OCI-LY1 (cell line): Measurements from ENCODE around the gene FAM184A.

Experiments
- H2AFZ ChIP-seq: fragments of 200-600 bp; sonication (generic), shearing (Covaris generic); 2 replicates; pipeline ENCODE4 v1.6.0; 2014; ENCODE audit warnings: antibody characterized with exemption, mild to moderate bottlenecking, low read length
- H3F3A ChIP-seq: fragments of 200-600 bp; sonication (generic), shearing (Covaris generic); 2 replicates; pipeline ENCODE4 v1.6.0; 2014; ENCODE audit warnings: mild to moderate bottlenecking, antibody characterized with exemption, low read length, moderate library complexity; ENCODE audit not compliant: insufficient read depth
- H3K27ac ChIP-seq: fragments of 200-600 bp; sonication (generic); 2 replicates; pipeline ENCODE4 v1.5.1; 2014; ENCODE audit warnings: low read length, mixed run types, mild to moderate bottlenecking, low read depth; ENCODE audit not compliant: poor library complexity, severe bottlenecking
- H3K27me3 ChIP-seq: fragments of 200-600 bp; sonication (generic); 2 replicates; pipeline ENCODE4 v1.6.0; 2014; ENCODE audit warnings: antibody characterized with exemption, mild to moderate bottlenecking, low read length, moderate library complexity; ENCODE audit not compliant: insufficient read depth
- H3K36me3 ChIP-seq: fragments of 200-600 bp; sonication (generic); 2 replicates; pipeline ENCODE4 v1.6.1; 2014; ENCODE audit warnings: mild to moderate bottlenecking, antibody characterized with exemption, low read length, moderate library complexity, mixed read lengths; ENCODE audit not compliant: insufficient read depth
- H3K4me1 ChIP-seq: fragments of 200-600 bp; sonication (generic); 2 replicates; pipeline ENCODE4 v1.5.1; 2014; ENCODE audit warnings: mild to moderate bottlenecking, low read length, moderate library complexity; ENCODE audit not compliant: insufficient read depth, severe bottlenecking
- H3K4me2 ChIP-seq: fragments of 200-600 bp; sonication (generic), shearing (Covaris generic); 2 replicates; pipeline ENCODE4 v1.6.1; 2014; ENCODE audit warnings: low read length
- H3K4me3 ChIP-seq: fragments of 200-600 bp; sonication (generic); 2 replicates; pipeline ENCODE4 v1.5.1; 2014; ENCODE audit warnings: low read length, low read depth, mild to moderate bottlenecking, mixed read lengths; ENCODE audit not compliant: poor library complexity, severe bottlenecking
- H3K79me2 ChIP-seq: fragments of 200-600 bp; shearing (Covaris generic); 2 replicates; pipeline ENCODE4 v1.6.1; 2016; ENCODE audit warnings: mixed run types, low read length, mixed read lengths; ENCODE audit not compliant: insufficient read depth
- H3K9ac ChIP-seq: fragments of 200-600 bp; sonication (generic), shearing (Covaris generic); 2 replicates; pipeline ENCODE4 v1.6.1; 2014; ENCODE audit warnings: mild to moderate bottlenecking, low read length, mixed read lengths
- H3K9me2 ChIP-seq: fragments of 200-600 bp; sonication (generic), shearing (Covaris generic); 2 replicates; pipeline ENCODE4 v1.6.1; 2014; ENCODE audit warnings: low read depth, mild to moderate bottlenecking, low read length, mixed read lengths
- H3K9me3 ChIP-seq: fragments of 200-600 bp; shearing (Covaris generic); 2 replicates; pipeline ENCODE4 v1.6.1; 2014; ENCODE audit warnings: low read length, mixed read lengths
- H4K20me1 ChIP-seq: fragments of 200-600 bp; sonication (generic), shearing (Covaris generic); 2 replicates; pipeline ENCODE4 v1.6.0; 2016; ENCODE audit warnings: mild to moderate bottlenecking, low read length; ENCODE audit not compliant: insufficient read depth
- CTCF ChIP-seq: fragments of 200-600 bp; sonication (generic), shearing (Covaris generic); IDR thresholded peaks from 2 replicates; pipeline ENCODE4 v1.5.1; 2017; ENCODE audit warnings: mild to moderate bottlenecking, antibody characterized with exemption, low read length, moderate library complexity, mixed read lengths
- EZH2 ChIP-seq: fragments of 200-600 bp; sonication (generic), shearing (Covaris generic); IDR thresholded peaks from 2 replicates; pipeline ENCODE4 v1.8.0; 2017; ENCODE audit warnings: borderline replicate concordance, mixed run types, mild to moderate bottlenecking, antibody characterized with exemption, low read length, moderate library complexity, mixed read lengths

FAM184A gene

GRCh38 chr6:118984342-118984741 lies 94.1 kb downstream of the FAM184A start:
- Histone ChIP-seq H3K4me1 (no peaks in the 10 kb centered on the region), H3K4me2 (no peak overlapping the region), H3K79me2 (no peaks in the 10 kb centered on the region), H3K36me3 (no peaks in the 10 kb centered on the region), H3K9ac (no peak overlapping the region), H3K9me2 (no peaks in the 10 kb centered on the region), H3F3A (no peaks in the 10 kb centered on the region; the same call in 1 of the 2 replicates), H3K27ac (no peak overlapping the region), H3K4me3 (no peak overlapping the region), H3K27me3 (no peaks in the 10 kb centered on the region), H4K20me1 (no peaks in the 10 kb centered on the region), H3K9me3 (no peaks in the 10 kb centered on the region), H2AFZ (no peak overlapping the region)
- TF ChIP-seq EZH2 (no peak), CTCF (no peak)

GRCh38 chr6:118982575-118982911 lies 95.9 kb downstream of the FAM184A start:
- no peaks in the 10 kb centered on the region for H3K9me3 ChIP-seq
- no peaks in the 10 kb centered on the region for H3K4me1 ChIP-seq
- H3K36me3 ChIP-seq, result no peaks in the 10 kb centered on the region
- no peaks in the 10 kb centered on the region for H3K9me2 ChIP-seq
- no peak overlapping the region for H3K9ac ChIP-seq
- H3K27me3 ChIP-seq, result no peaks in the 10 kb centered on the region
- TF ChIP-seq EZH2, result no peak
- TF ChIP-seq CTCF, result no peak
- H3K4me2 ChIP-seq, result no peak overlapping the region
- no peak overlapping the region for H2AFZ ChIP-seq
- H4K20me1 ChIP-seq, result no peaks in the 10 kb centered on the region
- H3K4me3 ChIP-seq, result no peak overlapping the region
- no peaks in the 10 kb centered on the region; the same call in 1 of the 2 replicates for H3F3A ChIP-seq
- H3K79me2 ChIP-seq, result no peaks in the 10 kb centered on the region
- no peak overlapping the region for H3K27ac ChIP-seq

GRCh38 chr6:118981884-118982574 lies 96.4 kb downstream of the FAM184A start:
- Histone ChIP-seq H4K20me1 (no peaks in the 10 kb centered on the region), H3K36me3 (no peaks in the 10 kb centered on the region), H3K9me3 (no peaks in the 10 kb centered on the region), H3K9me2 (no peaks in the 10 kb centered on the region), H3K9ac (no peak overlapping the region), H3K4me1 (no peaks in the 10 kb centered on the region), H3F3A (no peaks in the 10 kb centered on the region), H2AFZ (no peak overlapping the region), H3K27ac (no peak overlapping the region), H3K79me2 (no peaks in the 10 kb centered on the region), H3K4me2 (no peak overlapping the region), H3K27me3 (no peaks in the 10 kb centered on the region), H3K4me3 (no peak overlapping the region)
- TF ChIP-seq CTCF (no peak), EZH2 (no peak)
